Measurements from ENCODE around the gene ABCC5.

Gene ABCC5

GRCh38 chr3:183911763-183912506, 105.7 kb downstream of the ABCC5 start:
- Histone ChIP-seq H3K9me3 (ENCODE audit: control insufficient read depth, low read length) (no peaks in the 10 kb centered on the region), H3K9ac (ENCODE audit: low read length) (no peak overlapping the region), H3K4me3 (ENCODE audit: low read length) (no peak overlapping the region), H3K4me1 (ENCODE audit: control insufficient read depth, insufficient read depth, low read length) (peaks cover 63% of the 10 kb centered on the region), H3K27me3 (ENCODE audit: control insufficient read depth, insufficient read depth, low read length) (no peaks in the 10 kb centered on the region), H3K36me3 (ENCODE audit: control insufficient read depth, insufficient read depth, low read length) (no peaks in the 10 kb centered on the region)

GRCh38 chr3:183911087-183911486, 106.6 kb downstream of the ABCC5 start:
- Histone ChIP-seq H3K4me3 (ENCODE audit: low read length) (no peak overlapping the region), H3K9me3 (ENCODE audit: control insufficient read depth, low read length) (no peaks in the 10 kb centered on the region), H3K9ac (ENCODE audit: low read length) (no peak overlapping the region), H3K36me3 (ENCODE audit: control insufficient read depth, insufficient read depth, low read length) (no peaks in the 10 kb centered on the region), H3K27me3 (ENCODE audit: control insufficient read depth, insufficient read depth, low read length) (no peaks in the 10 kb centered on the region), H3K4me1 (ENCODE audit: control insufficient read depth, insufficient read depth, low read length) (peaks cover 54% of the 10 kb centered on the region)

- Histone ChIP-seq H3K4me3 (ENCODE audit: low read length) (no peak overlapping the region), H3K36me3 (ENCODE audit: control insufficient read depth, insufficient read depth, low read length) (no peaks in the 10 kb centered on the region), H3K9me3 (ENCODE audit: control insufficient read depth, low read length) (no peaks in the 10 kb centered on the region), H3K9ac (ENCODE audit: low read length) (no peak overlapping the region), H3K4me1 (ENCODE audit: control insufficient read depth, insufficient read depth, low read length) (peaks cover 46% of the 10 kb centered on the region), H3K27me3 (ENCODE audit: control insufficient read depth, insufficient read depth, low read length) (no peaks in the 10 kb centered on the region)
Observed at GRCh38 chr3:183909030-183909600, 108.6 kb downstream of the ABCC5 start.

GRCh38 chr3:183907911-183908331, 109.8 kb downstream of the ABCC5 start:
- no peaks in the 10 kb centered on the region for H3K36me3 ChIP-seq (ENCODE audit: control insufficient read depth, insufficient read depth, low read length)
- H3K27me3 ChIP-seq (ENCODE audit: control insufficient read depth, insufficient read depth, low read length): no peaks in the 10 kb centered on the region
- H3K4me3 ChIP-seq (ENCODE audit: low read length): no peak overlapping the region
- H3K9ac ChIP-seq (ENCODE audit: low read length): no peak overlapping the region
- H3K9me3 ChIP-seq (ENCODE audit: control insufficient read depth, low read length): no peaks in the 10 kb centered on the region
- peaks cover 36% of the 10 kb centered on the region for H3K4me1 ChIP-seq (ENCODE audit: control insufficient read depth, insufficient read depth, low read length)

GRCh38 chr3:183907176-183907575, 110.5 kb downstream of the ABCC5 start:
- Histone ChIP-seq H3K9ac (ENCODE audit: low read length) (no peak overlapping the region), H3K9me3 (ENCODE audit: control insufficient read depth, low read length) (no peaks in the 10 kb centered on the region), H3K27me3 (ENCODE audit: control insufficient read depth, insufficient read depth, low read length) (no peaks in the 10 kb centered on the region), H3K36me3 (ENCODE audit: control insufficient read depth, insufficient read depth, low read length) (no peaks in the 10 kb centered on the region), H3K4me1 (ENCODE audit: control insufficient read depth, insufficient read depth, low read length) (peaks cover 28% of the 10 kb centered on the region), H3K4me3 (ENCODE audit: low read length) (no peak overlapping the region)

- Histone ChIP-seq H3K9ac (ENCODE audit: low read length) (no peak overlapping the region), H3K36me3 (ENCODE audit: control insufficient read depth, insufficient read depth, low read length) (no peaks in the 10 kb centered on the region), H3K4me1 (ENCODE audit: control insufficient read depth, insufficient read depth, low read length) (peaks cover 22% of the 10 kb centered on the region), H3K9me3 (ENCODE audit: control insufficient read depth, low read length) (no peaks in the 10 kb centered on the region), H3K4me3 (ENCODE audit: low read length) (no peak overlapping the region), H3K27me3 (ENCODE audit: control insufficient read depth, insufficient read depth, low read length) (no peaks in the 10 kb centered on the region)
Observed at GRCh38 chr3:183906234-183906921, 111.3 kb downstream of the ABCC5 start.

- Histone ChIP-seq H3K27me3 (ENCODE audit: control insufficient read depth, insufficient read depth, low read length) (no peaks in the 10 kb centered on the region), H3K4me3 (ENCODE audit: low read length) (no peak overlapping the region), H3K4me1 (ENCODE audit: control insufficient read depth, insufficient read depth, low read length) (peaks cover 9% of the 10 kb centered on the region), H3K9me3 (ENCODE audit: control insufficient read depth, low read length) (no peaks in the 10 kb centered on the region), H3K36me3 (ENCODE audit: control insufficient read depth, insufficient read depth, low read length) (no peaks in the 10 kb centered on the region), H3K9ac (ENCODE audit: low read length) (no peak overlapping the region)
Observed at GRCh38 chr3:183904833-183905780, 112.6 kb downstream of the ABCC5 start.

- Histone ChIP-seq H3K36me3 (ENCODE audit: control insufficient read depth, insufficient read depth, low read length) (no peaks in the 10 kb centered on the region), H3K9ac (ENCODE audit: low read length) (no peak overlapping the region), H3K4me3 (ENCODE audit: low read length) (no peak overlapping the region), H3K9me3 (ENCODE audit: control insufficient read depth, low read length) (no peaks in the 10 kb centered on the region), H3K27me3 (ENCODE audit: control insufficient read depth, insufficient read depth, low read length) (no peaks in the 10 kb centered on the region), H3K4me1 (ENCODE audit: control insufficient read depth, insufficient read depth, low read length) (peaks cover 7% of the 10 kb centered on the region)
Observed at GRCh38 chr3:183898028-183898431, 119.7 kb downstream of the ABCC5 start.

GRCh38 chr3:183897606-183898005, 120.1 kb downstream of the ABCC5 start:
- peaks cover 11% of the 10 kb centered on the region for H3K4me1 ChIP-seq (ENCODE audit: control insufficient read depth, insufficient read depth, low read length)
- H3K9ac ChIP-seq (ENCODE audit: low read length): no peak overlapping the region
- no peaks in the 10 kb centered on the region for H3K36me3 ChIP-seq (ENCODE audit: control insufficient read depth, insufficient read depth, low read length)
- H3K27me3 ChIP-seq (ENCODE audit: control insufficient read depth, insufficient read depth, low read length): no peaks in the 10 kb centered on the region
- H3K4me3 ChIP-seq (ENCODE audit: low read length): no peak overlapping the region
- H3K9me3 ChIP-seq (ENCODE audit: control insufficient read depth, low read length): no peaks in the 10 kb centered on the region

GRCh38 chr3:183896610-183897009, 121.1 kb downstream of the ABCC5 start:
- H3K4me1 ChIP-seq (ENCODE audit: control insufficient read depth, insufficient read depth, low read length): peaks cover 13% of the 10 kb centered on the region
- H3K27me3 ChIP-seq (ENCODE audit: control insufficient read depth, insufficient read depth, low read length): no peaks in the 10 kb centered on the region
- no peaks in the 10 kb centered on the region for H3K9me3 ChIP-seq (ENCODE audit: control insufficient read depth, low read length)
- H3K36me3 ChIP-seq (ENCODE audit: control insufficient read depth, insufficient read depth, low read length): no peaks in the 10 kb centered on the region
- no peak overlapping the region for H3K9ac ChIP-seq (ENCODE audit: low read length)
- H3K4me3 ChIP-seq (ENCODE audit: low read length): no peak overlapping the region

GRCh38 chr3:183896184-183896583, 121.5 kb downstream of the ABCC5 start:
- Histone ChIP-seq H3K4me1 (ENCODE audit: control insufficient read depth, insufficient read depth, low read length) (peaks cover 13% of the 10 kb centered on the region), H3K27me3 (ENCODE audit: control insufficient read depth, insufficient read depth, low read length) (no peaks in the 10 kb centered on the region), H3K9ac (ENCODE audit: low read length) (no peak overlapping the region), H3K4me3 (ENCODE audit: low read length) (no peak overlapping the region), H3K36me3 (ENCODE audit: control insufficient read depth, insufficient read depth, low read length) (no peaks in the 10 kb centered on the region), H3K9me3 (ENCODE audit: control insufficient read depth, low read length) (no peaks in the 10 kb centered on the region)

Data from mucosa of stomach (tissue), 1 donor.